K562 (cell line): ENCODE results near the gene DLGAP3. TPM values are rescaled to one million over a fixed set of nuclear protein-coding genes. Genes with fewer than 3 reads are reported as not detected.

Experiments used
- CBX2 ChIP-seq: fragments of 200-600 bp; sonication (generic); IDR thresholded peaks from one replicate; pipeline ENCODE4 v1.6.1; 2012; ENCODE audit warnings: mild to moderate bottlenecking, low read length, inconsistent platforms; ENCODE audit not compliant: insufficient read depth, poor library complexity, severe bottlenecking
- CSDE1 ChIP-seq, 2 experiments: fragments of 450-650 bp; IDR thresholded peaks; 2 replicates each; pipeline ENCODE4 v1.6.1; 2016; ENCODE audit warnings: mild to moderate bottlenecking in 1 of 2
- CXXC5 ChIP-seq: fragments of 250-450 bp; sonication (Bioruptor Pico); IDR thresholded peaks from 2 replicates; pipeline ENCODE4 v1.8.0; 2022; ENCODE audit warnings: inconsistent platforms, mild to moderate bottlenecking, moderate library complexity
- HDAC6 ChIP-seq: IDR thresholded peaks from 2 replicates; pipeline ENCODE4 v1.6.1; 2012; ENCODE audit warnings: low read depth, mild to moderate bottlenecking, control low read depth, inconsistent platforms, low read length, moderate library complexity
- IFI16 ChIP-seq: fragments of 250-450 bp; sonication (Bioruptor Pico); IDR thresholded peaks from 2 replicates; pipeline ENCODE4 v2.1.2; 2022; ENCODE audit warnings: mild to moderate bottlenecking, inconsistent platforms
- IRF2 ChIP-seq: sonication (generic); formaldehyde crosslinking; IDR thresholded peaks from 2 replicates; pipeline ENCODE4 v1.8.1; 2022; ENCODE audit warnings: mild to moderate bottlenecking, missing genetic modification reagents
- MAFG ChIP-seq: fragments of 450-650 bp; conservative IDR thresholded peaks from 2 replicates; pipeline ENCODE4 v1.6.1; 2016; ENCODE audit warnings: missing genetic modification characterization, missing compliant biosample characterization
- NFE2L1 ChIP-seq: fragments of 450-650 bp; IDR thresholded peaks from 2 replicates; pipeline ENCODE4 v1.6.1; 2016; ENCODE audit warnings: missing genetic modification characterization, low read depth, mild to moderate bottlenecking, missing compliant biosample characterization, moderate library complexity, borderline replicate concordance
- RBM22 ChIP-seq: fragments of 200-400 bp; formaldehyde crosslinking; IDR thresholded peaks from 2 replicates; pipeline ENCODE4 v1.6.1; 2018; ENCODE audit warnings: low read length, low read depth; ENCODE audit not compliant: poor library complexity, severe bottlenecking
- SLC30A9 ChIP-seq: fragments of 250-450 bp; sonication (Bioruptor Pico); IDR thresholded peaks from 2 replicates; pipeline ENCODE4 v1.8.0; 2022; ENCODE audit warnings: mild to moderate bottlenecking, moderate library complexity
- SMAD3 ChIP-seq: fragments of 450-650 bp; formaldehyde crosslinking; conservative IDR thresholded peaks from 2 replicates; pipeline ENCODE4 v1.4.0; 2020; ENCODE audit warnings: mild to moderate bottlenecking
- TEAD4 ChIP-seq, 2 experiments: sonication (generic) in 1 of 2; formaldehyde crosslinking in 1 of 2; IDR thresholded peaks; 2 replicates each; pipeline versions ENCODE4 v1.6.1 to v1.8.0; 2012 to 2022; ENCODE audit warnings: borderline replicate concordance in 1 of 2, inconsistent platforms in 1 of 2, low read length in 1 of 2, mild to moderate bottlenecking in 1 of 2, missing genetic modification reagents in 1 of 2
- TSC22D4 ChIP-seq: fragments of 450-650 bp; IDR thresholded peaks from 2 replicates; pipeline ENCODE4 v1.6.1; 2016; ENCODE audit warnings: missing genetic modification characterization, missing biosample characterization, control low read depth
- ZNF134 ChIP-seq: fragments of 250-450 bp; sonication (Bioruptor Pico); conservative IDR thresholded peaks from 2 replicates; pipeline ENCODE4 v1.4.0; 2020
- ZNF3 ChIP-seq: fragments of 250-450 bp; sonication (Bioruptor Pico); IDR thresholded peaks from 2 replicates; pipeline ENCODE4 v1.5.0; 2021; ENCODE audit warnings: mild to moderate bottlenecking, moderate library complexity
- ZNF347 ChIP-seq: fragments of 450-650 bp; formaldehyde crosslinking; IDR thresholded peaks from 2 replicates; pipeline ENCODE4 v1.4.0; 2020; ENCODE audit warnings: low read depth, mild to moderate bottlenecking, moderate library complexity
- ZNF75A ChIP-seq: fragments of 450-650 bp; formaldehyde crosslinking; IDR thresholded peaks from 2 replicates; pipeline ENCODE4 v1.4.0; 2020; ENCODE audit warnings: mild to moderate bottlenecking
- polyA plus RNA-seq, 8 experiments: library from polyadenylated mRNA; depleted of rRNA in 4 of 8; stranded (reverse) in 5 of 8; unstranded in 3 of 8; fragments of >200 nt; fragmentation: Nextera tagmentation in 2 of 8; fragmentation: Illumina TruSeq in 1 of 8; extraction: Ambion mirVana in 2 of 8; extraction: Trizol in 1 of 8; gene quantifications; 2 replicates each; pipeline versions ENCODE4 v1.2.1 to v1.2.3, GENCODE V29; 2011 to 2014; ENCODE audit warnings: inconsistent platforms in 1 of 8, missing spikeins in 1 of 8
- total RNA-seq, 7 experiments: library from RNA; depleted of rRNA in 6 of 7; stranded (reverse); fragments of >200 nt in 6 of 7; fragmentation: Illumina TruSeq in 2 of 7; extraction: Trizol in 2 of 7; gene quantifications; 2 replicates each; pipeline versions ENCODE4 v1.2.1 to v1.2.3, GENCODE V29; 2011 to 2021; ENCODE audit warnings: low replicate concordance in 1 of 7
- TF ChIP-seq, protein P1 (sequence below): fragments of 200-800 bp; sonication (Bioruptor generic); IDR thresholded peaks from 2 replicates; pipeline ENCODE4 v1.6.1; 2017; ENCODE audit warnings: missing genetic modification characterization, missing compliant biosample characterization
- TF ChIP-seq, protein P2 (sequence below): fragments of 200-800 bp; sonication (Bioruptor generic); IDR thresholded peaks from 2 replicates; pipeline ENCODE4 v1.6.1; 2016; ENCODE audit warnings: missing genetic modification characterization, missing compliant biosample characterization
- TF ChIP-seq, protein P3 (sequence below): sonication (generic); formaldehyde crosslinking; IDR thresholded peaks from 2 replicates; pipeline ENCODE4 v1.8.1; 2023; ENCODE audit warnings: mild to moderate bottlenecking, missing genetic modification reagents

Gene DLGAP3
- total and polyA plus RNA-seq, 9 of the 15 experiments (the other 6 are each of a cell fraction or from before 2014, with no cell fraction given) = 0.01 to 0.16 (median 0.07) TPM; not detected in 6

DNA sequence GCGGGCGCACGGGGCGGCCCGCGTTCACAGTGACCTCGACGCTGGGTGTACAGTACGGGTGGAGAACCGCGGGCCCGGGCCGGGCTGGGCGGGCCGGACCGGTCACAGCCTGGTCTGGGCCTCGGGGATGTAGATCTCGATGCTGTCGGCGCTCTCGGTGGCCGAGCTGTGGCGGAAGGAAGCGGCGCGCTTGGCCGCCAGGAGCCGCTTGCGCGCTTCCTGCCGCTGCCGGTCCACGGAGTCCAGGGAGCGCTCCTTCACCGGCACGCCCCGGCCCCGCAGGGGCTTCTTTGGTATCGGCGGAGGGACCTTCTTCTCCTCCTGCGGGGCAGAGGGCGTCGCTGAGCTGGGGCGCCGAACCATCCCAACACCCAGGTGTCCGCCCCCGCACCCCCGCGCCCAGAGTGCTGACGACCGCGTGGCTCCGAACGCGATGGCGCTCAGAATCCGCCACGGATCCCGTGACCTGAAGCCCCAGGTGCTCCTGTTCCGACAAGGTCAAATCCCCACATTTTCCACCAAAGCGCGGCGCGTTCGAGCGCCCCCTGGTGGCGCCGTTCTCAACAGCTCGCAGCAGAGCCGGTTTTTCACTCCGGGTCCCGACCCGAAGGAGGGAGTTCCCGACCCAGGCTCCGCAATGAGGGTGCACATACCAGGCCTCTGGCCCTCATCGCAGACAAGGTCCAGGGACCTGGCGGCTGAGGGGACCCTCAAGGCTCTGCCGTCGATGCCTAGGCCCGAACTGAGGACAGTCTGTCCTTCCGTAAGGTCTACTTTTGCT lies 63.3 kb downstream of the DLGAP3 start (continued):
- TF ChIP-seq HDAC6 (no peak), CXXC5 (peak; percentile 80), RBM22 (no peak), IRF2 (CRISPR knock-in tag) (no peak), NFE2L1 (no peak), ZNF75A (no peak), ZNF347 (no peak), ZNF134 (CRISPR knock-in tag) (no peak), ZNF3 (CRISPR knock-in tag) (no peak), TEAD4 (IDR thresholded peaks at IDR 0.05; ENCODE audit: low read length) (0 out of 2 replicates have a peak, but pooled peaks have one; percentile 21), TEAD4 (CRISPR knock-in tag; IDR thresholded peaks at IDR 0.05; ENCODE audit: borderline replicate concordance) (no peak), CSDE1 (IDR thresholded peaks at IDR 0.05) (no peak), SLC30A9 (no peak), SMAD3 (CRISPR knock-in tag) (no peak), TSC22D4 (tag) (no peak), CBX2 (no peak), MAFG (tag) (no peak), IFI16 (CRISPR knock-in tag) (no peak)
- TF ChIP-seq, protein P1, sequence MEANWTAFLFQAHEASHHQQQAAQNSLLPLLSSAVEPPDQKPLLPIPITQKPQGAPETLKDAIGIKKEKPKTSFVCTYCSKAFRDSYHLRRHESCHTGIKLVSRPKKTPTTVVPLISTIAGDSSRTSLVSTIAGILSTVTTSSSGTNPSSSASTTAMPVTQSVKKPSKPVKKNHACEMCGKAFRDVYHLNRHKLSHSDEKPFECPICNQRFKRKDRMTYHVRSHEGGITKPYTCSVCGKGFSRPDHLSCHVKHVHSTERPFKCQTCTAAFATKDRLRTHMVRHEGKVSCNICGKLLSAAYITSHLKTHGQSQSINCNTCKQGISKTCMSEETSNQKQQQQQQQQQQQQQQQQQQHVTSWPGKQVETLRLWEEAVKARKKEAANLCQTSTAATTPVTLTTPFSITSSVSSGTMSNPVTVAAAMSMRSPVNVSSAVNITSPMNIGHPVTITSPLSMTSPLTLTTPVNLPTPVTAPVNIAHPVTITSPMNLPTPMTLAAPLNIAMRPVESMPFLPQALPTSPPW (CRISPR knock-in tag) = no peak
- TF ChIP-seq, protein P2, sequence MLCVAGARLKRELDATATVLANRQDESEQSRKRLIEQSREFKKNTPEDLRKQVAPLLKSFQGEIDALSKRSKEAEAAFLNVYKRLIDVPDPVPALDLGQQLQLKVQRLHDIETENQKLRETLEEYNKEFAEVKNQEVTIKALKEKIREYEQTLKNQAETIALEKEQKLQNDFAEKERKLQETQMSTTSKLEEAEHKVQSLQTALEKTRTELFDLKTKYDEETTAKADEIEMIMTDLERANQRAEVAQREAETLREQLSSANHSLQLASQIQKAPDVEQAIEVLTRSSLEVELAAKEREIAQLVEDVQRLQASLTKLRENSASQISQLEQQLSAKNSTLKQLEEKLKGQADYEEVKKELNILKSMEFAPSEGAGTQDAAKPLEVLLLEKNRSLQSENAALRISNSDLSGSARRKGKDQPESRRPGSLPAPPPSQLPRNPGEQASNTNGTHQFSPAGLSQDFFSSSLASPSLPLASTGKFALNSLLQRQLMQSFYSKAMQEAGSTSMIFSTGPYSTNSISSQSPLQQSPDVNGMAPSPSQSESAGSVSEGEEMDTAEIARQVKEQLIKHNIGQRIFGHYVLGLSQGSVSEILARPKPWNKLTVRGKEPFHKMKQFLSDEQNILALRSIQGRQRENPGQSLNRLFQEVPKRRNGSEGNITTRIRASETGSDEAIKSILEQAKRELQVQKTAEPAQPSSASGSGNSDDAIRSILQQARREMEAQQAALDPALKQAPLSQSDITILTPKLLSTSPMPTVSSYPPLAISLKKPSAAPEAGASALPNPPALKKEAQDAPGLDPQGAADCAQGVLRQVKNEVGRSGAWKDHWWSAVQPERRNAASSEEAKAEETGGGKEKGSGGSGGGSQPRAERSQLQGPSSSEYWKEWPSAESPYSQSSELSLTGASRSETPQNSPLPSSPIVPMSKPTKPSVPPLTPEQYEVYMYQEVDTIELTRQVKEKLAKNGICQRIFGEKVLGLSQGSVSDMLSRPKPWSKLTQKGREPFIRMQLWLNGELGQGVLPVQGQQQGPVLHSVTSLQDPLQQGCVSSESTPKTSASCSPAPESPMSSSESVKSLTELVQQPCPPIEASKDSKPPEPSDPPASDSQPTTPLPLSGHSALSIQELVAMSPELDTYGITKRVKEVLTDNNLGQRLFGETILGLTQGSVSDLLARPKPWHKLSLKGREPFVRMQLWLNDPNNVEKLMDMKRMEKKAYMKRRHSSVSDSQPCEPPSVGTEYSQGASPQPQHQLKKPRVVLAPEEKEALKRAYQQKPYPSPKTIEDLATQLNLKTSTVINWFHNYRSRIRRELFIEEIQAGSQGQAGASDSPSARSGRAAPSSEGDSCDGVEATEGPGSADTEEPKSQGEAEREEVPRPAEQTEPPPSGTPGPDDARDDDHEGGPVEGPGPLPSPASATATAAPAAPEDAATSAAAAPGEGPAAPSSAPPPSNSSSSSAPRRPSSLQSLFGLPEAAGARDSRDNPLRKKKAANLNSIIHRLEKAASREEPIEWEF (CRISPR knock-in tag) = no peak
- TF ChIP-seq, protein P3, sequence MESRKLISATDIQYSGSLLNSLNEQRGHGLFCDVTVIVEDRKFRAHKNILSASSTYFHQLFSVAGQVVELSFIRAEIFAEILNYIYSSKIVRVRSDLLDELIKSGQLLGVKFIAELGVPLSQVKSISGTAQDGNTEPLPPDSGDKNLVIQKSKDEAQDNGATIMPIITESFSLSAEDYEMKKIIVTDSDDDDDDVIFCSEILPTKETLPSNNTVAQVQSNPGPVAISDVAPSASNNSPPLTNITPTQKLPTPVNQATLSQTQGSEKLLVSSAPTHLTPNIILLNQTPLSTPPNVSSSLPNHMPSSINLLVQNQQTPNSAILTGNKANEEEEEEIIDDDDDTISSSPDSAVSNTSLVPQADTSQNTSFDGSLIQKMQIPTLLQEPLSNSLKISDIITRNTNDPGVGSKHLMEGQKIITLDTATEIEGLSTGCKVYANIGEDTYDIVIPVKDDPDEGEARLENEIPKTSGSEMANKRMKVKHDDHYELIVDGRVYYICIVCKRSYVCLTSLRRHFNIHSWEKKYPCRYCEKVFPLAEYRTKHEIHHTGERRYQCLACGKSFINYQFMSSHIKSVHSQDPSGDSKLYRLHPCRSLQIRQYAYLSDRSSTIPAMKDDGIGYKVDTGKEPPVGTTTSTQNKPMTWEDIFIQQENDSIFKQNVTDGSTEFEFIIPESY (CRISPR knock-in tag) = peak; percentile 97
